Right lobe of liver (tissue), 6 donors: Measurements from ENCODE around the gene CTBS. TPM values are rescaled to one million over a fixed set of nuclear protein-coding genes. Genes with fewer than 3 reads are reported as not detected.

ENCODE experiments used
- ATAC-seq, 4 donors: fragments of 200-7000 bp; cut with Tn5 transposase; one replicate each; pipeline ENCODE4 v1.9.1; 2020; ENCODE audit warnings: mild to moderate bottlenecking in 4 of 4, moderate library complexity in 4 of 4
- DNase-seq, 3 donors: peaks; one replicate each; pipeline ENCODE4 v3.0.0-alpha.2; 2020
- H3K27ac ChIP-seq, 3 donors: fragments of 200-600 bp; one replicate each; pipeline ENCODE4 v1.8.0; 2022
- H3K27me3 ChIP-seq, 2 donors: fragments of 200-600 bp; one replicate each; pipeline ENCODE4 v1.8.0; 2022
- H3K36me3 ChIP-seq, 4 donors: fragments of 200-600 bp; sonication (generic) in 1 of 4; one replicate each; pipeline versions ENCODE4 v1.5.1 to v1.8.0; 2017 to 2022; ENCODE audit warnings: control low read depth in 1 of 4
- H3K4me1 ChIP-seq, 4 donors: fragments of 200-600 bp; sonication (generic) in 1 of 4; one replicate each; pipeline versions ENCODE4 v1.5.1 to v1.8.0; 2017 to 2022; ENCODE audit warnings: control low read depth in 1 of 4
- H3K4me3 ChIP-seq, 3 donors: fragments of 200-600 bp; one replicate each; pipeline ENCODE4 v1.8.0; 2022
- H3K9me3 ChIP-seq, 4 donors: fragments of 200-600 bp; sonication (generic) in 1 of 4; one replicate each; pipeline versions ENCODE4 v1.5.1 to v1.8.0; 2017 to 2022; ENCODE audit warnings: control low read depth in 1 of 4
- POLR2A ChIP-seq: fragments of 450-650 bp; IDR thresholded peaks from one replicate; pipeline ENCODE4 v1.6.1; 2017; ENCODE audit warnings: antibody characterized with exemption, mild to moderate bottlenecking
- WGBS: methylation state at CpG from one replicate; pipeline ENCODE4 v1.1.6; 2018; ENCODE audit warnings: low coverage, low lambda C conversion rate; ENCODE audit not compliant: insufficient coverage; ENCODE audit errors: missing lambda C conversion rate; 5-methylcytosine and 5-hydroxymethylcytosine counted together
- intact Hi-C, 2 donors: fragments of 100-400 bp; cut with DNase I; formaldehyde crosslinking; loops; one replicate each; pipeline versions ENCODE4 v1.11.2 to v1.14.1; 2022
- total RNA-seq, 6 experiments: library from RNA; depleted of rRNA in 2 of 6; stranded (reverse); fragments of >200 nt in 2 of 6; fragmentation: NEBNext Ultra II Directional in 3 of 6; extraction: Animal tissue kit (Norgen Biotek cat#: 25700) in 3 of 6; gene quantifications; one replicate each; pipeline versions ENCODE4 v1.1.0 to v1.2.4, GENCODE V29; 2016 to 2023
- TF ChIP-seq, protein P1 (sequence below), 4 donors: fragments of 200-600 bp in 3 of 4; fragments of 450-650 bp in 1 of 4; IDR thresholded peaks; one replicate each; pipeline versions ENCODE4 v1.5.1 to v1.8.0; 2016 to 2022; ENCODE audit warnings: antibody characterized with exemption in 4 of 4, mild to moderate bottlenecking in 2 of 4
- donor health status: DM: no; HTN: yes; CAD: no.
- donor health status: DM: no; HTN: no; CAD: no.
- donor health status: DM: no; HTN: no; CAD: no.
- donor health status: DM: no; HTN: yes; CAD: no.
- donor health status: DM: no; HTN: yes; CAD: no.

The CTBS gene
- total RNA-seq, 6 experiments from 2014 or later, result 18.9 to 29.5 (median 24.4) TPM

DNA sequence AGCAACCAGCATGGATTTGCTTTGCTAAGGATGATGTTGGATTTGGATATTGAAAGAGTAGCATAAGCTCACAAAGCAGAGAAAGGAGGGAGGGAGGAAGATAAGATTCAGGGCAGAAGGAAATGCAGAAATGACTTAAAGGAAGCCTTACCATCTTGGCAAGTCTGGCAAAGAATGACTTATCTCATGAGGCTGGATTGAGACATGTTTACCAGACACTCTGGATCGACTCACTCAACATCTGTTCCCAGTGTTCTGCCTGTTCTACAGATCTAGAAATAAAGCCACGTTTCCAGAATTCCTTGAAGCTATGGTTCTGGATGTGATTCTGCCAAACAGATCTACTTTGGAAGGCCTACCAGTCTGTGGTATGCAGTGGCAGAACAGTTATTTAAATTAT, 38.8 kb upstream of the CTBS start:
- H3K4me3 ChIP-seq, result no peak overlapping the region
- no peak for TF ChIP-seq POLR2A
- TF ChIP-seq, protein P1, sequence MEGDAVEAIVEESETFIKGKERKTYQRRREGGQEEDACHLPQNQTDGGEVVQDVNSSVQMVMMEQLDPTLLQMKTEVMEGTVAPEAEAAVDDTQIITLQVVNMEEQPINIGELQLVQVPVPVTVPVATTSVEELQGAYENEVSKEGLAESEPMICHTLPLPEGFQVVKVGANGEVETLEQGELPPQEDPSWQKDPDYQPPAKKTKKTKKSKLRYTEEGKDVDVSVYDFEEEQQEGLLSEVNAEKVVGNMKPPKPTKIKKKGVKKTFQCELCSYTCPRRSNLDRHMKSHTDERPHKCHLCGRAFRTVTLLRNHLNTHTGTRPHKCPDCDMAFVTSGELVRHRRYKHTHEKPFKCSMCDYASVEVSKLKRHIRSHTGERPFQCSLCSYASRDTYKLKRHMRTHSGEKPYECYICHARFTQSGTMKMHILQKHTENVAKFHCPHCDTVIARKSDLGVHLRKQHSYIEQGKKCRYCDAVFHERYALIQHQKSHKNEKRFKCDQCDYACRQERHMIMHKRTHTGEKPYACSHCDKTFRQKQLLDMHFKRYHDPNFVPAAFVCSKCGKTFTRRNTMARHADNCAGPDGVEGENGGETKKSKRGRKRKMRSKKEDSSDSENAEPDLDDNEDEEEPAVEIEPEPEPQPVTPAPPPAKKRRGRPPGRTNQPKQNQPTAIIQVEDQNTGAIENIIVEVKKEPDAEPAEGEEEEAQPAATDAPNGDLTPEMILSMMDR (IDR thresholded peaks at IDR 0.05), result no peak
- intact Hi-C loops, result no loop called here

DNA sequence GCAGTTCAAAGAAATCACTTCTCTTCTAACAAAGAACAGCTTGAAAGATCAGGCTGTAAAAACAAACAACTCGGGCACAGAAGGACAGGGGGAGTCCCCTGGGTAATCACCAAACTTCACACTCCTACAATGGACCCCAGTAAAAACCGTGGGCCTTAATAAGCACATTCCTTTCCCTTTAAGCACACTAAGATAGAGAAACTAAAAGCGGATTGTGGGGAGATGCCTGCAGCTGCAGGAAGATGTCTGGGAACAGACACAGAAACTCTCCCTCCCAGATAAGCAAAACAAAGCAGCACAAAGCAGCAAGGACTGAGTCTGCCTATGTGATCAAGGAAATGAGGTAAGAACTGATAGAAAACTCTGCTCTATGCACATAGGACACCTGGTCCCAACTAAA, 37.6 kb upstream of the CTBS start:
- 28% methylated on average over 3 of the region's 3 CpGs for WGBS
- Histone ChIP-seq H3K27me3 (no peaks in the 10 kb centered on the region), H3K36me3 (no peaks in the 10 kb centered on the region), H3K9me3 (no peaks in the 10 kb centered on the region), H3K27ac (no peak overlapping the region), H3K4me1 (no peaks in the 10 kb centered on the region), H3K4me3 (no peak overlapping the region)
- intact Hi-C loops, result no loop called here
- no peak for TF ChIP-seq POLR2A
- TF ChIP-seq, protein P1 (IDR thresholded peaks at IDR 0.05), result no peak
- ATAC-seq (peak in 2 of 4 donors; percentile 59 to 67), DNase-seq (no peak)

More for the DNA sequence above, 38.8 kb upstream of the CTBS start:
- Histone ChIP-seq H3K4me1 (no peaks in the 10 kb centered on the region), H3K27me3 (no peaks in the 10 kb centered on the region), H3K36me3 (no peaks in the 10 kb centered on the region), H3K9me3 (no peaks in the 10 kb centered on the region), H3K27ac (no peak overlapping the region)
- WGBS, result no CpG with 5 or more reads among the region's 2 CpGs
- no peak for ATAC-seq
- no peak for DNase-seq

DNA sequence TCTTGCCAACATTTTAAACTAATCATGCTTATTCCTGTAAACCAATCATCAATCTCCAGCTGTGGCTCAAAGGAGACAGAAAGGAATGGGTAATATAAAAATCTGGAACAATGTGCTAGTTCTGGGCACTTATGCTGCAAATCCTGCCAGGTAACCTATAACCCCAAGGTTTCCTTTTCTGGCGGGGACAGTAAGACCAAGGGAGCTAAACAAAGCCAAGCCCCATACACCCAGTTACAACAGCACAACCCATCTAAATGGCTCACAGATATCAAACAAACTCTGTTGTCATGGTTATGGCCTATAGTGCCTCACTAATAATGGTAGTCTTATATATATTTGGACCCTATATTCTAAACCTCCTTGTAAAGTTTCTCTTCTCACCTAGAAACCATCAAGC, 36.9 kb upstream of the CTBS start:
- ATAC-seq (no peak), DNase-seq (no peak)
- Histone ChIP-seq H3K27ac (no peak overlapping the region), H3K27me3 (no peaks in the 10 kb centered on the region), H3K4me1 (no peaks in the 10 kb centered on the region), H3K36me3 (no peaks in the 10 kb centered on the region), H3K4me3 (no peak overlapping the region), H3K9me3 (no peaks in the 10 kb centered on the region)
- WGBS, result 0% methylated on average over 1 of the region's 1 CpG
- intact Hi-C loops, result no loop called here
- TF ChIP-seq, protein P1 (IDR thresholded peaks at IDR 0.05), result no peak
- no peak for TF ChIP-seq POLR2A

DNA sequence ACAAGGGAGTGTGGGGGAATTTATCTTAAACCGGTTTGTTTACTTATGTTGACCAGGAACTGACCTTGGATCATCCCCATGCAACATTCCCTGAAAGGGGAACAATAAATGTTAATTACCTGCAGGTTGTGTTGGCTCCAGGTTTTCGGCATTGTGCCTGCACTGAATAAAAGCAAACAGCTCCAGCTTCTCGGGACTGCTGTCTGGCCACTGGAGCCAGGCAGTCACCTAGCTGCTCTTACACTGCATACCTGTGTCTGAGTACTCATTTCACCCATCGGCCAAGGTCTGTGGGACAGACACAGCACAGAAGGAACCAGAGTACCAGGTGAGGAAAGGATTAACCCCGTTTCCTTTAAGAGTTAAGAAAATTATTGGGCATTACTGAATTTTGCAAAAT, 32.7 kb upstream of the CTBS start:
- H3K9me3 ChIP-seq, result peaks cover 0 to 10% (median 0%) of the 10 kb centered on the region in 4 donors
- no peaks in the 10 kb centered on the region for H3K27me3 ChIP-seq
- DNase-seq, result no peak
- TF ChIP-seq, protein P1 (IDR thresholded peaks at IDR 0.05), result no peak
- TF ChIP-seq POLR2A, result no peak
- no peaks in the 10 kb centered on the region for H3K36me3 ChIP-seq
- no peak overlapping the region for H3K27ac ChIP-seq
- 59% methylated on average over 4 of the region's 5 CpGs for WGBS
- intact Hi-C loops, result no loop called here
- H3K4me1 ChIP-seq, result no peaks in the 10 kb centered on the region
- no peak overlapping the region for H3K4me3 ChIP-seq
- ATAC-seq, result no peak

DNA sequence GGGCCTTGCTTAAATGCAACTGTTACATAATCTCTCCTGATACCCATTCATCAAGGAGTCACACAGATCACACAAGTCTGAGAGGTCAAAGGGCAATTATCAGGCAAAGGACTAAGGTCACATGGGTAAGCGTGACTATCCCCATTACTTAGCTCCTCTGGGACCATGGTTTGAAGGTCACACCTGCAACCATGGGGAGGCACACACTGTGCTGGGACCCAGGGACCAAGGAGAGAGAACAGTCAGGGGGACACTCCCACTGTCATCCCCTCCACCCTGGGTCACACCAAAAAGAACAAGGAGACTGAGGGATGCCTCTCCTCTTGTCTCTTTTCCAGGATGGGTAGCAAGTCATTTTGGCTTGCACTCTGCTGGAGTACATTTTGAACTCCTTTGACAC, 30.9 kb upstream of the CTBS start:
- Histone ChIP-seq H3K4me3 (no peak overlapping the region), H3K27me3 (no peaks in the 10 kb centered on the region), H3K36me3 (no peaks in the 10 kb centered on the region), H3K9me3 (peaks cover 0 to 10% (median 0%) of the 10 kb centered on the region in 4 donors), H3K27ac (no peak overlapping the region), H3K4me1 (no peaks in the 10 kb centered on the region)
- 90% methylated on average over 1 of the region's 1 CpG for WGBS
- no peak for TF ChIP-seq POLR2A
- TF ChIP-seq, protein P1 (IDR thresholded peaks at IDR 0.05), result no peak
- ATAC-seq, result no peak
- no peak for DNase-seq
- intact Hi-C loops, result no loop called here
